Measurements from ENCODE around the gene KRT78.

- TF ChIP-seq PAX8 (CRISPR knock-in tag; IDR thresholded peaks at IDR 0.05; ENCODE audit: borderline replicate concordance) (no peak), FIP1L1 (IDR thresholded peaks at IDR 0.05; ENCODE audit: borderline replicate concordance, insufficient read depth, low read depth, low read length) (no peak), BRCA1 (CRISPR knock-in tag; IDR thresholded peaks at IDR 0.05) (no peak), RFXANK (CRISPR knock-in tag; IDR thresholded peaks at IDR 0.05) (no peak), ZNF567 (CRISPR knock-in tag; IDR thresholded peaks at IDR 0.05; ENCODE audit: borderline replicate concordance) (no peak), ZNF746 (CRISPR knock-in tag; IDR thresholded peaks at IDR 0.05) (no peak), ZSCAN29 (CRISPR knock-in tag; conservative IDR thresholded peaks at IDR 0.05) (no peak), SCMH1 (CRISPR knock-in tag; IDR thresholded peaks at IDR 0.05; ENCODE audit: borderline replicate concordance) (no peak), AFF4 (CRISPR knock-in tag; IDR thresholded peaks at IDR 0.05) (no peak)
- TF ChIP-seq, protein P1, sequence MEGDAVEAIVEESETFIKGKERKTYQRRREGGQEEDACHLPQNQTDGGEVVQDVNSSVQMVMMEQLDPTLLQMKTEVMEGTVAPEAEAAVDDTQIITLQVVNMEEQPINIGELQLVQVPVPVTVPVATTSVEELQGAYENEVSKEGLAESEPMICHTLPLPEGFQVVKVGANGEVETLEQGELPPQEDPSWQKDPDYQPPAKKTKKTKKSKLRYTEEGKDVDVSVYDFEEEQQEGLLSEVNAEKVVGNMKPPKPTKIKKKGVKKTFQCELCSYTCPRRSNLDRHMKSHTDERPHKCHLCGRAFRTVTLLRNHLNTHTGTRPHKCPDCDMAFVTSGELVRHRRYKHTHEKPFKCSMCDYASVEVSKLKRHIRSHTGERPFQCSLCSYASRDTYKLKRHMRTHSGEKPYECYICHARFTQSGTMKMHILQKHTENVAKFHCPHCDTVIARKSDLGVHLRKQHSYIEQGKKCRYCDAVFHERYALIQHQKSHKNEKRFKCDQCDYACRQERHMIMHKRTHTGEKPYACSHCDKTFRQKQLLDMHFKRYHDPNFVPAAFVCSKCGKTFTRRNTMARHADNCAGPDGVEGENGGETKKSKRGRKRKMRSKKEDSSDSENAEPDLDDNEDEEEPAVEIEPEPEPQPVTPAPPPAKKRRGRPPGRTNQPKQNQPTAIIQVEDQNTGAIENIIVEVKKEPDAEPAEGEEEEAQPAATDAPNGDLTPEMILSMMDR (CRISPR knock-in tag; IDR thresholded peaks at IDR 0.05), result no peak
These were observed 22.7 kb upstream of the KRT78 start for GRCh38 chr12:52871291-52872039.
